Stimulated activated CD8-positive, alpha-beta memory T cell treated with anti-CD3 and anti-CD28 coated beads, Interleukin-7, amount 100 ng/mL, for 24 hours (primary cell): ENCODE data around the gene SEZ6L.

Experiments used
- DNase-seq: peaks from one replicate; pipeline ENCODE4 v3.0.0-alpha.2; 2020; ENCODE audit warnings: low read depth

SEZ6L gene

GRCh38 chr22:26334232-26334631, 165.0 kb downstream of the SEZ6L start:
- DNase-seq, result no peak

GRCh38 chr22:26336773-26337172, 167.5 kb downstream of the SEZ6L start:
- no peak for DNase-seq

- DNase-seq, result no peak
Measured at GRCh38 chr22:26339755-26340154, 170.5 kb downstream of the SEZ6L start.

GRCh38 chr22:26342745-26343410, 173.6 kb downstream of the SEZ6L start:
- no peak for DNase-seq

- no peak for DNase-seq
Measured at GRCh38 chr22:26345496-26345895, 176.2 kb downstream of the SEZ6L start.

- DNase-seq, result no peak
Measured at GRCh38 chr22:26348810-26349526, 179.7 kb downstream of the SEZ6L start.

GRCh38 chr22:26354707-26355106, 185.4 kb downstream of the SEZ6L start:
- DNase-seq, result no peak

GRCh38 chr22:26357281-26357680, 188.0 kb downstream of the SEZ6L start:
- no peak for DNase-seq

- DNase-seq, result no peak
Measured at GRCh38 chr22:26357813-26358212, 188.6 kb downstream of the SEZ6L start.

- DNase-seq, result no peak
Measured at GRCh38 chr22:26359156-26359555, 189.9 kb downstream of the SEZ6L start.

- peak; percentile 46 for DNase-seq
Measured at GRCh38 chr22:26360169-26360885, 191.1 kb downstream of the SEZ6L start.

GRCh38 chr22:26362471-26362870, 193.2 kb downstream of the SEZ6L start:
- no peak for DNase-seq

GRCh38 chr22:26364066-26365015, 195.1 kb downstream of the SEZ6L start:
- DNase-seq, result peak; percentile 4

GRCh38 chr22:26367402-26368245, 198.4 kb downstream of the SEZ6L start:
- DNase-seq, result peak; percentile 43

GRCh38 chr22:26372890-26373289, 203.6 kb downstream of the SEZ6L start:
- DNase-seq, result no peak

GRCh38 chr22:26374391-26375026, 205.2 kb downstream of the SEZ6L start:
- DNase-seq, result no peak

- DNase-seq, result no peak
Measured at GRCh38 chr22:26377170-26377830, 208.0 kb downstream of the SEZ6L start.

- DNase-seq, result no peak
Measured at GRCh38 chr22:26380072-26380830, 211.0 kb downstream of the SEZ6L start.

GRCh38 chr22:26382782-26383181, 213.5 kb downstream of the SEZ6L start:
- DNase-seq, result no peak
